ENCODE results near the gene TMEM165. TPM values are rescaled to one million over a fixed set of nuclear protein-coding genes. Genes with fewer than 3 reads are reported as not detected.

Gene TMEM165
- total and polyA plus RNA-seq, 9 of the 15 experiments (the other 6 are each of a cell fraction or from before 2014, with no cell fraction given): 21.3 to 145 (median 96.8) TPM

DNA sequence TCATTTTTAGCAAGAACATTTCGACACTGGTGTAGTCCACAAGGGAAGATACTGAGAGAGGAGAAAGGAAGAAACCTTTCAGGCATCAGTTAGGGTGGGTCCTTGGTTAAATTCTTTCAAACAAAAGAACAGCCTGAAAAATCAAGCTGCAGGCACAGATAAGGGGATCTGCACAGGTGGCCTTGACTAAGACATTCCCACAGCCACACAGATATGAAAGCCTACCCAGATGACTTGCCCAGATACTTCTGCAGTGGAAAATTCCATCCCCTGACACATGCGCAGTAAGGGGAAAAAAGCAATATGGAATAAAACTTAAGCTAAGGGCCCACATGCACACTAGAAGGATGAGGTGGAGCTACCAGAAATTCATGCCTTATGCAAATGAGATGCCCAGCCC, 8.9 kb upstream of the TMEM165 start (continued):
- TF ChIP-seq, protein P1, sequence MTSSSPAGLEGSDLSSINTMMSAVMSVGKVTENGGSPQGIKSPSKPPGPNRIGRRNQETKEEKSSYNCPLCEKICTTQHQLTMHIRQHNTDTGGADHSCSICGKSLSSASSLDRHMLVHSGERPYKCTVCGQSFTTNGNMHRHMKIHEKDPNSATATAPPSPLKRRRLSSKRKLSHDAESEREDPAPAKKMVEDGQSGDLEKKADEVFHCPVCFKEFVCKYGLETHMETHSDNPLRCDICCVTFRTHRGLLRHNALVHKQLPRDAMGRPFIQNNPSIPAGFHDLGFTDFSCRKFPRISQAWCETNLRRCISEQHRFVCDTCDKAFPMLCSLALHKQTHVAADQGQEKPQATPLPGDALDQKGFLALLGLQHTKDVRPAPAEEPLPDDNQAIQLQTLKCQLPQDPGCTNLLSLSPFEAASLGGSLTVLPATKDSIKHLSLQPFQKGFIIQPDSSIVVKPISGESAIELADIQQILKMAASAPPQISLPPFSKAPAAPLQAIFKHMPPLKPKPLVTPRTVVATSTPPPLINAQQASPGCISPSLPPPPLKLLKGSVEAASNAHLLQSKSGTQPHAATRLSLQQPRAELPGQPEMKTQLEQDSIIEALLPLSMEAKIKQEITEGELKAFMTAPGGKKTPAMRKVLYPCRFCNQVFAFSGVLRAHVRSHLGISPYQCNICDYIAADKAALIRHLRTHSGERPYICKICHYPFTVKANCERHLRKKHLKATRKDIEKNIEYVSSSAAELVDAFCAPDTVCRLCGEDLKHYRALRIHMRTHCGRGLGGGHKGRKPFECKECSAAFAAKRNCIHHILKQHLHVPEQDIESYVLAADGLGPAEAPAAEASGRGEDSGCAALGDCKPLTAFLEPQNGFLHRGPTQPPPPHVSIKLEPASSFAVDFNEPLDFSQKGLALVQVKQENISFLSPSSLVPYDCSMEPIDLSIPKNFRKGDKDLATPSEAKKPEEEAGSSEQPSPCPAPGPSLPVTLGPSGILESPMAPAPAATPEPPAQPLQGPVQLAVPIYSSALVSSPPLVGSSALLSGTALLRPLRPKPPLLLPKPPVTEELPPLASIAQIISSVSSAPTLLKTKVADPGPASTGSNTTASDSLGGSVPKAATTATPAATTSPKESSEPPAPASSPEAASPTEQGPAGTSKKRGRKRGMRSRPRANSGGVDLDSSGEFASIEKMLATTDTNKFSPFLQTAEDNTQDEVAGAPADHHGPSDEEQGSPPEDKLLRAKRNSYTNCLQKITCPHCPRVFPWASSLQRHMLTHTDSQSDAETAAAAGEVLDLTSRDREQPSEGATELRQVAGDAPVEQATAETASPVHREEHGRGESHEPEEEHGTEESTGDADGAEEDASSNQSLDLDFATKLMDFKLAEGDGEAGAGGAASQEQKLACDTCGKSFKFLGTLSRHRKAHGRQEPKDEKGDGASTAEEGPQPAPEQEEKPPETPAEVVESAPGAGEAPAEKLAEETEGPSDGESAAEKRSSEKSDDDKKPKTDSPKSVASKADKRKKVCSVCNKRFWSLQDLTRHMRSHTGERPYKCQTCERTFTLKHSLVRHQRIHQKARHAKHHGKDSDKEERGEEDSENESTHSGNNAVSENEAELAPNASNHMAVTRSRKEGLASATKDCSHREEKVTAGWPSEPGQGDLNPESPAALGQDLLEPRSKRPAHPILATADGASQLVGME (CRISPR knock-in tag; IDR thresholded peaks at IDR 0.05): no peak
- TF ChIP-seq MBD2 (IDR thresholded peaks at IDR 0.05; ENCODE audit: borderline replicate concordance, low read depth) (peak; percentile 82), MTA1 (IDR thresholded peaks at IDR 0.05; ENCODE audit: borderline replicate concordance) (peak; percentile 86), SMC3 (conservative IDR thresholded peaks at IDR 0.05; ENCODE audit: insufficient read depth, low read depth, low read length) (no peak), KLF10 (CRISPR knock-in tag; IDR thresholded peaks at IDR 0.05) (no peak), ARID2 (IDR thresholded peaks at IDR 0.05) (no peak), JUNB (CRISPR knock-in tag; conservative IDR thresholded peaks at IDR 0.05) (no peak), NFXL1 (CRISPR knock-in tag; IDR thresholded peaks at IDR 0.05) (no peak), CBX2 (IDR thresholded peaks at IDR 0.05; ENCODE audit: insufficient read depth, low read length, poor library complexity, severe bottlenecking) (no peak), TCF7L2 (IDR thresholded peaks at IDR 0.05; ENCODE audit: low read depth, low read length) (no peak), NRF1 (conservative IDR thresholded peaks at IDR 0.05 in 1 of 2, IDR thresholded peaks at IDR 0.05 in 1 of 2) (peak; percentile 95), HDAC6 (IDR thresholded peaks at IDR 0.05; ENCODE audit: low read depth, low read length) (no peak), MEIS2 (IDR thresholded peaks at IDR 0.05; ENCODE audit: partially characterized antibody) (peak; percentile 65)
- TF ChIP-seq, protein P2, sequence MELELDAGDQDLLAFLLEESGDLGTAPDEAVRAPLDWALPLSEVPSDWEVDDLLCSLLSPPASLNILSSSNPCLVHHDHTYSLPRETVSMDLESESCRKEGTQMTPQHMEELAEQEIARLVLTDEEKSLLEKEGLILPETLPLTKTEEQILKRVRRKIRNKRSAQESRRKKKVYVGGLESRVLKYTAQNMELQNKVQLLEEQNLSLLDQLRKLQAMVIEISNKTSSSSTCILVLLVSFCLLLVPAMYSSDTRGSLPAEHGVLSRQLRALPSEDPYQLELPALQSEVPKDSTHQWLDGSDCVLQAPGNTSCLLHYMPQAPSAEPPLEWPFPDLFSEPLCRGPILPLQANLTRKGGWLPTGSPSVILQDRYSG (tag; conservative IDR thresholded peaks at IDR 0.05; ENCODE audit: low read depth): no peak
- TF ChIP-seq, protein P3, sequence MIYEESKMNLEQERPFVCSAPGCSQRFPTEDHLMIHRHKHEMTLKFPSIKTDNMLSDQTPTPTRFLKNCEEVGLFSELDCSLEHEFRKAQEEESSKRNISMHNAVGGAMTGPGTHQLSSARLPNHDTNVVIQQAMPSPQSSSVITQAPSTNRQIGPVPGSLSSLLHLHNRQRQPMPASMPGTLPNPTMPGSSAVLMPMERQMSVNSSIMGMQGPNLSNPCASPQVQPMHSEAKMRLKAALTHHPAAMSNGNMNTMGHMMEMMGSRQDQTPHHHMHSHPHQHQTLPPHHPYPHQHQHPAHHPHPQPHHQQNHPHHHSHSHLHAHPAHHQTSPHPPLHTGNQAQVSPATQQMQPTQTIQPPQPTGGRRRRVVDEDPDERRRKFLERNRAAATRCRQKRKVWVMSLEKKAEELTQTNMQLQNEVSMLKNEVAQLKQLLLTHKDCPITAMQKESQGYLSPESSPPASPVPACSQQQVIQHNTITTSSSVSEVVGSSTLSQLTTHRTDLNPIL (CRISPR knock-in tag; IDR thresholded peaks at IDR 0.05): no peak
